GM21786 (cell line): Measurements from ENCODE around the gene NFYC.

Experiments used
- ATAC-seq: cut with Tn5 transposase; IDR thresholded peaks from one replicate; pipeline ENCODE4 v1.9.1; 2021; ENCODE audit not compliant: unreplicated experiment

Gene NFYC

GRCh38 chr1:40777224-40777970, 85.9 kb downstream of the NFYC start:
- no peak for ATAC-seq

DNA sequence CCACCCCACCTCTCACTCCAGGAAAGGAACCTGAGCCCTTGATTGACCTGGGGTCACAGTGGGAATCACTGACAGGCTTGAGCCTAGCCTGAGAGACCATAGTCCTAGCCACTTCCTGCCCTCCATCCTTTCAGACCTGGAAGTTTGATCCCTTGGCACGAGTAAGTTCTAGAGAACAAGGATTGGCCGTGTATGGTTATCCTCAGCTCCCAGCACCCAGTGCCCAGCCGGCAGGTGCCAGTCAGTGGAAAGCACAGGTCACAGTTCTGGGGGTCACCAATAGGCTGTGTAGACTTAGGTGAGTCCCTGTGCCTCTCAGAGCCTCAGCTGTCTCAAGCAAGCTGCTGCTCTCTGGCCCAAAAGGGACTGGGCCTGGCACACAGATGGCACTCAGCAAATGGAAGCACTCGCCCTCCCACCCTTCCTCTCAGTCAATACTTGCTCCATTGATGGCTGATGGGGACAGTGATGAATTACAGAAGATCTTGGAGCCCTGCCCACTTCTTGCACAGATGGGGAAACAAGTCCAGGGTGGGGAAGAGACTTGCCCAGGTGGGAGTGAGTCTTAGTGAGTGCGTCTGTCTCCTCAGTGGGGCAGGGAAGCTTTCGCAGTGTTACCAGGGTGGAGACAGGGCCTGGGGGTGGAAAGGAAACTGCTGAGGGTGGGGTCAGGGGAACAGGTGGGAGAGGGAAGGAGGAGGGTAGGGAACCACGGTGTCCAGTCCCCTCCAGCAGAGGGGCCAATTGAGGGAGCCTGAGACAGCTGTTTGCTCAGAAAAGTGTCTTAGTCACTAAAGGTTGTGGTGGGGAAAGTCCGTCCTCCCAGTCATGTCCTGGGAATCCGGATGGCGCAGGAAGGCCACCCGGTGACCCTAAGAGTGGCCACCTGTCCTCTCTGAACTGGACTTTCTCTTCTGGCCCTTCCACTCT, 89.4 kb downstream of the NFYC start:
- ATAC-seq = no peak

GRCh38 chr1:40781608-40781971, 90.1 kb downstream of the NFYC start:
- no peak for ATAC-seq

DNA sequence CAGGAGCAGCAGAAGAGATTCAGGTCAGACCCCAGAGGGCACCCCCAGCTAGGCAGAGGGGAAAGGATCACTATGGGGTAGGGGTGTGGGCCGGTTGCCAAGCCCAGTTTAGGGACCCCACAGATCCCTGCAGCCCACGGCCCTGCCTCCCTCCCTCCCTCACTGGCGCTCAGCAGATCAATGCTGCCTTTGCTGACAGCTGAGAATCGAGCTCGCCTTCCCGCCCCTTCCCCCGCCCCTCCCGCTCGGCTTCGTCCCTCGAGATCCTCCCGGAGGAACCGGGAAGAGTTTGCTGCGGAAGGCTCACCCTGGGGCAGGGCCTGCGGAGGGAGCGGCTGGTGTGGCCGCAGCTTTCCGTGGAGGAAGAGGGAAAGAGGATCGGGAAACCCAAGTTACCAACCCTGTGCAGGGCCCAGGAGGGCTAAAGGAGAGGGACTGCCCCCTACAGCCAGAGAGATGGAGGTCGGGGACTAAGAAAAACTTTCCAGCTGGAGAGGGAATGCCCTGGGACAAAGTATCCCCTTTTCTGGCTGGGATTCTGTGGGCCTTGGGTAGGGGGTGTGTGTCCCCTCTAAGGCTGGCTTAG, 91.0 kb downstream of the NFYC start:
- ATAC-seq = no peak

GRCh38 chr1:40783001-40783905, 91.7 kb downstream of the NFYC start, which contains the start of gene KCNQ4:
TSS of gene KCNQ4 (plus strand) at chr1:40783787. CDS start at chr1:40784094, 307 bp downstream.
- no peak for ATAC-seq

DNA sequence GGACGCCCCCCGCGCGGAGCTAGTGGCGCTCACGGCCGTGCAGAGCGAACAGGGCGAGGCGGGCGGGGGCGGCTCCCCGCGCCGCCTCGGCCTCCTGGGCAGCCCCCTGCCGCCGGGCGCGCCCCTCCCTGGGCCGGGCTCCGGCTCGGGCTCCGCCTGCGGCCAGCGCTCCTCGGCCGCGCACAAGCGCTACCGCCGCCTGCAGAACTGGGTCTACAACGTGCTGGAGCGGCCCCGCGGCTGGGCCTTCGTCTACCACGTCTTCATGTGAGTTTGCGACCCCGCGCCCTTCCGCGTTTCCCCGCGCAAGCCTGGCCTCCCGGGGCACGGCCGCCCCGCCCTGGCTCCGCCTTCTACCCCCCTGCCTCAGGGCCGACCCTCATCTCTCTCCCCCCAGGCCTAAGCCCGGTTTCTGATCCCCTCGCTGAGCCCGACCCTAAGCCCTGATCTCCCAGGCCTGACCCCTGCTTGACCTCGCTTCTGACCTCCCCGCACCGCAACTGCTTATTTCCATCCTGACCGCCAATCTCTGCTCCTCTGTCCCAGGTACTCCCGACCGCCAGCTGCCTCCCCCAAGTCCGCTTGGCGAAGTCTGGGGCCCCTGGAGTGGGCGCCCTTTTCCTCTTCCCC, 92.8 kb downstream of the NFYC start:
- ATAC-seq = no peak

- ATAC-seq = no peak
Observed at GRCh38 chr1:40784771-40785151, 93.3 kb downstream of the NFYC start.

- ATAC-seq = no peak
Observed at GRCh38 chr1:40785446-40785845, 93.9 kb downstream of the NFYC start.

DNA sequence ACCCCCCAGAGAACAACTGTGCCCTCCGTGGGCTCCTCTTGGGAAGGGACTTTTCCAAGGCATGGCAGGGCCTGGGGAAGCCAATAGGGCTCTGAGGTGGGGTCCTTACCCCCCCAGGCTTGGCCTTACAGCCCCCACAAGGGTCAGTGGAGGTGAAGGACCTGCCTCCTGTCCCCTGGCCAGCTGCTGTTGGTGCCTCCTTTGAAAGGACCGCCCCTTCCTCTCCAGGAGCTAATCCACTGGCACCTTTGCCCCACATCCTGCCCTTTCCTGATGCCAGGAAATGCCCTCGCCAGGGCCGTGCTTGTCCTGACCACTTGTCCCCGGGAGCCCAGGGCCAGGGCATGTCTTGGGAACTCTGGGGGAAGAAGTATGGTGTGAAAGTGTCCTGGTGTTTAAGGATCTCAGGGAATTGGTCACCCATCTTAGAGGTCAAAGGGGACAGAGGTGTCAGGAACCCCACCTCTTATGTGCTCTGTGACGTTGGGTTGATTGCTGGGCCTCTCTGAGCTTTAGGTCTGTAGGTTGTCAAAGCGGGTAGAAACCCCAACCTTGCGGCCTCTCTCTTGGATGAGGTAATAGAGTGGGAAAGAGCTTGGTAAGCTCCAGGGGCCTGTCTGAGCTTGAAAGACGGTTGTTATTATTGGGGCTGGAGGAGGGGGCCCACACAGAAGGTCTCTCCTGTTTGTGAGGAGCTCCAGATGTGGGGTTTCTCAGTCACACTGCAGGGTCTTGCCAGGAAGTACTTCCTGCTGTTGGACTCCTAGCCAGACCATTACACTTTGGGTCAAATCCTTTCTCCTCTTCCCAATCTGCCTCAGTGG, 94.9 kb downstream of the NFYC start:
- ATAC-seq = no peak

DNA sequence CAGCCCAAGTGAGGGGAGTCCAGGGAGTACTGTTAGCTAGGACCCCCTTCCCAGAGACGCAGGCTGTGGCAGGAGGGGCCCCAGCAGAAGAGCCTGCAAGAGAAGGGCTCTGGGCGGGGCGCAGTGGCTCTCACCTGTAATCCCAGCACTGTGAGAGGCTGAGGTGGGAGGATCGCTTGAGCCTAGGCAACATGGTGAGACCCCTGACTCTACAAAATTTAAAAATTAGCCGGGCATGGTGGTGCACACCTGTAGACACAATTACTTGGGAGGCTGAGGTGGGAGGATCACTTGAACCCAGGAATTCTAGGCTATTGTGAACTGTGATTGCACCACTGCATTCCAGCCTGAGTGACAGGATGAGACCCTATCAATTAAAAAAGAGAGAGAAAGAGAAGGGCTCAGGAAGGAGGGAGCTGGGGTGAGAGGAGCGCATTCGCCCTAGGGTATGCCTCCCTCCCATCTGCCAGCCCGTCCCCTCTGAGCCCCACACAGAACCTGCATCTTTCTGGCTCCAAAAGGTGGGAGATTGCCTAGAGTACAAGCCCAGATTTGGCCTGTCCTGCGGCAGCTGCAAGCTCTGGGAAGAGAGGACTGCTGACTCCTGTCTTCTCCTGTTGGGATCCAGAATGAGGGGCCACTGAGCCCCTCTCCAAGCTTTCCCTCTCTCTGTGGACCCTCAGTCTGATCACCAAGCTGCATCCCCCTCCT, 95.6 kb downstream of the NFYC start:
- no peak for ATAC-seq

GRCh38 chr1:40787737-40788560, 96.4 kb downstream of the NFYC start:
- no peak for ATAC-seq

DNA sequence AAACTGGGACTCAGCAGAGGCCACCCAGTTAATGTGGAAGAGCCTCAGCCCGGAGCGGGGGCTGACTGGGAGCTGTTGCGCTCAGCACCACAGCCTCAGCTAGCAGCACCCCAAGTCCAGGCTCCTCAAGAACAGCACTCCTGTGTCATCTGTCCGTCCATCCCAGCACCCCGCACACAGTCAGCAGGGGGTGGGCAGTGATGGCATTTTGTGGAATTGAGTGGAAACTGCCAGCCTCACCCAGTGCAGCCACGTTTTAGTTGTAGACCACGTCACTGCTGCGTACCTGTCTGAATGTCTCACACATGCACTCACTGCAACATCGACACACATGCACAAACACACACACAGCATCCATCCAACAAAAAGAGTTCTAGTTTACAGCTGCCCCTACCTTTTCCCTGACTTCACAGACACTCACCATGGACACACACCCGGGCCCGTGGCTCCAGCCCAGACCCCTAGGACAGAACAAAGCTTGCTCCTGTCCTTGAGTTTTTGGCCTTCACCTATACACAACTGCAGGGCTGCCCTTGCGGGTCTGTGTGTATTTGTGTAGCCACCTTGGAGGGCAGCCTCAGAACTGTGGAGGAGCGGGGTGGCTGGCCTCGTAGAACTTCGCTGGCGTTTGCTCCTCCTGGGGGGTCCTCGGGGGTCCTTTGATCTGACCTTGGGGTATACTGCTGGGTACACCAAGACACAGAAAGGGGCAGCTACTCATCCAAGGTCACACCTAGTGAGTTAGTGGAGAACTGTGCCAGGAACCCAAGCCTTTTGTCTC, 97.2 kb downstream of the NFYC start:
- ATAC-seq = no peak

- ATAC-seq = no peak
Observed at GRCh38 chr1:40789342-40789598, 97.8 kb downstream of the NFYC start.

DNA sequence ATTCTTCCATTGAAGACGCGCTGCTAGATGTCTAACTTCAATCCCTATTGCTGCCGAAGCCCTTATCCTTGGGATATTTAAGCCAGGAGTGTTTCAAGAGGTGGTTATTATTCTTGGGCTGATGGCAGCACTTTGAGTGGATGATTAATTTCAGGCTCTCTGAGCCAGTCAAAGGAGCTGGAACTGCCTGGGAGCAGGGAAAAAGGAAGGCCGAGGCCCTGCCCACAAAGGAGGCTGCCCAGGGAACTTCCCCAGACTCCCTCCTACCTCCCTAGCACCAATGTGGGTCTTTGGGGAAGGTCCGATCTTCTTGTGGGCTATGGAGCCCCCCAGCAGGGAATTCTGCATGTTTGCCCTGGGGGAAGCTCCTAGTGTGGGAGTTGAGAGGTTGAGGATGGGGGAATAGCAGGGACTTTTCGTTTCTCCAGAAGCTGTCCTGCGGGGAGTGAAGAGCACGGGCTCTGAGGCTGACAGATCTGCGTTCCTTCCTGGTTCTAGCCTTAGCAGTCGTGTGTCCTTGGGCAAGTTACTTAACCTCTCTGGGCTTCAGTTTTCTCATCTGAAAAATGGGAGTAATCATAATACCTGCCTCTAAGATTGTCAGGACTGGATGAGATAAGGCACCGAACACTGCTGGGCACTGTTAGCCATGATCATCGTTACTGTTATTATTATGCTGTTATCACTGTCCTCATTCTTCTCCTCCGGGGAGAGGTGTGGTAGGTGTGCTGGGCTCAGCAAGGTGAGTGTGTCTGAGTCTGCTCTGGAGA, 98.3 kb downstream of the NFYC start:
- no peak for ATAC-seq

- ATAC-seq = no peak
Observed at GRCh38 chr1:40792036-40792435, 100.5 kb downstream of the NFYC start.

- ATAC-seq = no peak
Observed at GRCh38 chr1:40793617-40794016, 102.1 kb downstream of the NFYC start.

- ATAC-seq = no peak
Observed at GRCh38 chr1:40794048-40794447, 102.5 kb downstream of the NFYC start.
